ENCODE results near the gene IRAK3. TPM values are rescaled to one million over a fixed set of nuclear protein-coding genes. Genes with fewer than 3 reads are reported as not detected.

IRAK3 gene
- total RNA-seq, 1 donor: 3.6 TPM

GRCh38 chr12:66296176-66296683 is 107.2 kb downstream of the IRAK3 start:
- Histone ChIP-seq H3K9me3 (ENCODE audit: low read depth, low read length) (no peaks in the 10 kb centered on the region), H3K4me2 (ENCODE audit: insufficient read depth, low read length) (no peak overlapping the region), H4K20me1 (ENCODE audit: insufficient read depth, low read length) (no peaks in the 10 kb centered on the region), H3K36me3 (ENCODE audit: insufficient read depth, low read length) (no peaks in the 10 kb centered on the region), H3K4me1 (ENCODE audit: insufficient read depth, low read length) (no peaks in the 10 kb centered on the region), H2AFZ (ENCODE audit: low read length) (no peak overlapping the region), H3K79me2 (ENCODE audit: insufficient read depth, low read length) (no peaks in the 10 kb centered on the region), H3K27ac (ENCODE audit: low read depth, low read length) (no peak overlapping the region), H3K4me3 (ENCODE audit: insufficient read depth, low read length) (no peak overlapping the region), H3K27me3 (ENCODE audit: insufficient read depth, low read length) (peaks cover 5% of the 10 kb centered on the region)
- DNase-seq (ENCODE audit: insufficient read length, low spot score, missing footprints): no peak
- no peak for TF ChIP-seq CTCF (IDR thresholded peaks at IDR 0.05; ENCODE audit: extremely low read depth, low read depth, low read length)

- Histone ChIP-seq H3K4me2 (ENCODE audit: insufficient read depth, low read length) (no peak overlapping the region), H3K4me3 (ENCODE audit: insufficient read depth, low read length) (no peak overlapping the region), H3K27me3 (ENCODE audit: insufficient read depth, low read length) (peaks cover 5% of the 10 kb centered on the region), H3K4me1 (ENCODE audit: insufficient read depth, low read length) (no peaks in the 10 kb centered on the region), H3K9me3 (ENCODE audit: low read depth, low read length) (no peaks in the 10 kb centered on the region), H3K79me2 (ENCODE audit: insufficient read depth, low read length) (no peaks in the 10 kb centered on the region), H4K20me1 (ENCODE audit: insufficient read depth, low read length) (no peaks in the 10 kb centered on the region), H3K27ac (ENCODE audit: low read depth, low read length) (no peak overlapping the region), H2AFZ (ENCODE audit: low read length) (no peak overlapping the region), H3K36me3 (ENCODE audit: insufficient read depth, low read length) (no peaks in the 10 kb centered on the region)
- DNase-seq (ENCODE audit: insufficient read length, low spot score, missing footprints): no peak
- no peak for TF ChIP-seq CTCF (IDR thresholded peaks at IDR 0.05; ENCODE audit: extremely low read depth, low read depth, low read length)
Measured at GRCh38 chr12:66297080-66297479, 108.1 kb downstream of the IRAK3 start.

DNA sequence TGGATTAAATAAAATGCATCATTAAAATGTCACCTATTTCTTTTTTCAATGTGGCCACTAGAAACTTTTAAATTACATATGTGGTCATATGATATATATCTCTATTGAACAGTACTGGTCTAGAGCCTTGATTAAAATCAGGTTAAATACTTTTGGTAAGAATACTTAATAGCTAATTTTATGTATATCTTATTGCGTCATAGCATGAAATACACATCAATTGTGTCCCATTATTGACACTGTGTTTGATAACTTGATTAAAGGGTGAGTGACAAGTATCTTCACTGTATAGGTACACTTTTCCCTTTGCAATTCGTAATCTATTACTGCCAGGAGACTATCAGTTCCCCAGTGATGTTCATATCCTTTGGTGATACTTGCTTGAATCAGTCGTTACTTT is 108.9 kb downstream of the IRAK3 start:
- no peaks in the 10 kb centered on the region for H3K4me1 ChIP-seq (ENCODE audit: insufficient read depth, low read length)
- H3K79me2 ChIP-seq (ENCODE audit: insufficient read depth, low read length): no peaks in the 10 kb centered on the region
- no peak overlapping the region for H2AFZ ChIP-seq (ENCODE audit: low read length)
- no peak overlapping the region for H3K4me2 ChIP-seq (ENCODE audit: insufficient read depth, low read length)
- TF ChIP-seq CTCF (IDR thresholded peaks at IDR 0.05; ENCODE audit: extremely low read depth, low read depth, low read length): no peak
- H3K9me3 ChIP-seq (ENCODE audit: low read depth, low read length): no peaks in the 10 kb centered on the region
- H3K27me3 ChIP-seq (ENCODE audit: insufficient read depth, low read length): peaks cover 5% of the 10 kb centered on the region
- no peak for DNase-seq (ENCODE audit: insufficient read length, low spot score, missing footprints)
- H4K20me1 ChIP-seq (ENCODE audit: insufficient read depth, low read length): no peaks in the 10 kb centered on the region
- no peaks in the 10 kb centered on the region for H3K36me3 ChIP-seq (ENCODE audit: insufficient read depth, low read length)
- H3K4me3 ChIP-seq (ENCODE audit: insufficient read depth, low read length): no peak overlapping the region
- no peak overlapping the region for H3K27ac ChIP-seq (ENCODE audit: low read depth, low read length)

DNA sequence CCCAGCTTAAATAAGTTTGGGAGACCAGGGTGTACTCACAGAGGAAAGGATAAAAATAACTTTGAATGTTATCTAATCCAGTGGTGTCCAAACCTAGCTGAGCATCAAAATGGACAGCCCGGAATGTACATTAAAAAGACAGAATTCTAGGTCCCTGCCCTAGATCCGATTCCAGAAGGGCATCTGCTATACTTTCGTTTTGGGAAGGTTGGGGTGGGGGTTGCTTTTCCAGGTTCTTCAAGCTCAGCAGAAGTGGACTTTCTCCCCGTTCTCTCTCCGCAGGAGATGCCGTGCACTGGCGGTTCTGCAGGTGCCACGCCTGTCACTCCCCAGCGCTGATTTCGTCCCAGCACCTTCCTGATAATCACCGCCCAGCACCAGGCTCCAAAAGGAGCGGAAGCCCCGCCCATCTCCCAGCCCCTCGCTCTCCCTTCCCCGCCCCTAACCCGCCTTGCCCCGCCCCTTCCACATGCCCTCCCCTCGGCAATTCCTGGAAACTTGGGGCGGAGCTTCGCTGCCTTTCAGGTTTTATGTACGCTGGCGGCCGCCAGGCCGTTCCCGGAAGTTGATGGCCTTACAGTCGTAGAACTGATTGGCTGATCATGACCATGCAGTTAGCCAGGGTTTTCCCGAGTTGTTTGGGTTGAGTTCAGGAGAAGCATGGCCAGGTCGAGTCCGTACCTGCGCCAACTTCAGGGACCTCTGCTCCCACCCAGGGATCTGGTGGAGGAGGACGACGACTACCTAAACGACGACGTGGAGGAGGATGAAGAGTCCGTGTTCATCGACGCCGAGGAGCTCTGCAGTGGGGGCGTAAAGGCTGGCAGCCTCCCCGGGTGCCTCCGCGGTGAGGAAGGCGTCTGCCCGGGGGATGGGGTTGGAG is 113.2 kb downstream of the IRAK3 start, which contains the start of gene HELB:
Gene HELB, plus strand, starts transcription at position 550 of the 883 bp plus-strand sequence. Its CDS starts 111 bp downstream, at position 661.
- peak within 1 kb of the TSS; percentile 84 for H3K4me3 ChIP-seq (ENCODE audit: insufficient read depth, low read length)
- H3K4me1 ChIP-seq (ENCODE audit: insufficient read depth, low read length): peaks cover 9% of the 10 kb centered on the region
- no peaks in the 10 kb centered on the region for H4K20me1 ChIP-seq (ENCODE audit: insufficient read depth, low read length)
- H3K27ac ChIP-seq (ENCODE audit: low read depth, low read length): peak within 1 kb of the TSS; percentile 73
- no peaks in the 10 kb centered on the region for H3K79me2 ChIP-seq (ENCODE audit: insufficient read depth, low read length)
- no peaks in the 10 kb centered on the region for H3K9me3 ChIP-seq (ENCODE audit: low read depth, low read length)
- H2AFZ ChIP-seq (ENCODE audit: low read length): peak within 1 kb of the TSS; percentile 100
- peak; percentile 92 for DNase-seq (ENCODE audit: insufficient read length, low spot score, missing footprints)
- peaks cover 3% of the 10 kb centered on the region for H3K27me3 ChIP-seq (ENCODE audit: insufficient read depth, low read length)
- no peak for TF ChIP-seq CTCF (IDR thresholded peaks at IDR 0.05; ENCODE audit: extremely low read depth, low read depth, low read length)
- no peaks in the 10 kb centered on the region for H3K36me3 ChIP-seq (ENCODE audit: insufficient read depth, low read length)
- H3K4me2 ChIP-seq (ENCODE audit: insufficient read depth, low read length): peak within 1 kb of the TSS; percentile 94

All from osteoblast (primary cell).